ENCODE measurements around the gene TOX3. TPM values are rescaled to one million over a fixed set of nuclear protein-coding genes. Genes with fewer than 3 reads are reported as not detected.

The TOX3 gene
- total RNA-seq, 1 experiment from 2014 or later, result not detected

DNA sequence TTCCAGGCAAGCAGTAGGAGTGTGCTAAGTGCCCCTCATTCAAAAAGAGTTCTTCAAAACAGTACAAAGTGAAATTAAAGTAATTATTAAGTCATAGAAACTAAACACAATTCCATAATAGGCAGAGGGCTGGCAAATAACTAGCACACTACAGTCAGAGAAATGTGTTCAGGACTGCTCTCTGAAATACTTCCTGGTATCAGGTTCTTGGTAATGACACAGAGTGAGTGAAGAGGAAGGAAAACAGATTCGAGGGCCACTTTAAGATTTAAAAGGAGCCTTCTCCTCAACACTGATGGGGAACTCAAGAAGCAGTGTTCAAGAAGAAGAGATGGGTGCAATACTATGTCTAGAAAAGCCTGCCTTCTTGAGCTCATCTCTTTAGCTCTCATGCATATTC lies 139.2 kb downstream of the TOX3 start:
- Mint-ChIP-seq H3K36me3 (ENCODE audit: insufficient read depth, unreplicated experiment) (no peaks in the 10 kb centered on the region), H3K9me3 (ENCODE audit: unreplicated experiment) (no peaks in the 10 kb centered on the region), H3K27ac (ENCODE audit: low read depth, unreplicated experiment) (no peak overlapping the region), H3K27me3 (ENCODE audit: insufficient read depth, unreplicated experiment) (no peaks in the 10 kb centered on the region), H3K4me3 (ENCODE audit: unreplicated experiment) (no peak overlapping the region), H3K4me1 (ENCODE audit: insufficient read depth, unreplicated experiment) (no peaks in the 10 kb centered on the region)
- BruUV-seq (replicated peaks), result no TSS peak
- TF ChIP-seq, protein P1, sequence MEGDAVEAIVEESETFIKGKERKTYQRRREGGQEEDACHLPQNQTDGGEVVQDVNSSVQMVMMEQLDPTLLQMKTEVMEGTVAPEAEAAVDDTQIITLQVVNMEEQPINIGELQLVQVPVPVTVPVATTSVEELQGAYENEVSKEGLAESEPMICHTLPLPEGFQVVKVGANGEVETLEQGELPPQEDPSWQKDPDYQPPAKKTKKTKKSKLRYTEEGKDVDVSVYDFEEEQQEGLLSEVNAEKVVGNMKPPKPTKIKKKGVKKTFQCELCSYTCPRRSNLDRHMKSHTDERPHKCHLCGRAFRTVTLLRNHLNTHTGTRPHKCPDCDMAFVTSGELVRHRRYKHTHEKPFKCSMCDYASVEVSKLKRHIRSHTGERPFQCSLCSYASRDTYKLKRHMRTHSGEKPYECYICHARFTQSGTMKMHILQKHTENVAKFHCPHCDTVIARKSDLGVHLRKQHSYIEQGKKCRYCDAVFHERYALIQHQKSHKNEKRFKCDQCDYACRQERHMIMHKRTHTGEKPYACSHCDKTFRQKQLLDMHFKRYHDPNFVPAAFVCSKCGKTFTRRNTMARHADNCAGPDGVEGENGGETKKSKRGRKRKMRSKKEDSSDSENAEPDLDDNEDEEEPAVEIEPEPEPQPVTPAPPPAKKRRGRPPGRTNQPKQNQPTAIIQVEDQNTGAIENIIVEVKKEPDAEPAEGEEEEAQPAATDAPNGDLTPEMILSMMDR (IDR thresholded peaks at IDR 0.05; ENCODE audit: unreplicated experiment), result no peak
- ChIA-PET POLR2A (no interaction called here), CTCF (no interaction called here)
- DNase-seq (ENCODE audit: unreplicated experiment), result no peak
- intact Hi-C loops (cut with micrococcal nuclease), result no loop called here

DNA sequence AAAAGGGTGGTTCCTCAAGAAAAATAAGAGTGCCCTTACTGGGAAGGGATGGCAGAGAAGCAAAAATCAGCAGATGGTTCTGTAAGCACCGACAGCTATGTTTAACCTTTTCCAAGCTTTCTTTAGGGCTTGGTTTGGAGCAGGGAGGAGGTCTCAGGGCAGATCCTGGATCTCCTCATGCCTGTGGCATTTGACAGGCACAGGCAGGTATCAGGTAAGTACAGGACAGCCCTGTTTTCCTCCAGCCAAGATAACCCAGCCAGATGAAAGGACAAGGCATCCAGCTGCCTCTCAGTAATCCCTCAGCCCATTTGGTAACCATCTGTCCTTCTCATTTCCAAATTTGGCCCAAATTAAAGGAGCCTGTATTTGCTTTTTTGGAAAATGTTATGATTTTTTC lies 141.5 kb downstream of the TOX3 start:
- POLR2A ChIA-PET, result no interaction called here
- Mint-ChIP-seq H3K36me3 (ENCODE audit: insufficient read depth, unreplicated experiment) (no peaks in the 10 kb centered on the region), H3K27ac (ENCODE audit: low read depth, unreplicated experiment) (no peak overlapping the region), H3K27me3 (ENCODE audit: insufficient read depth, unreplicated experiment) (no peaks in the 10 kb centered on the region), H3K4me1 (ENCODE audit: insufficient read depth, unreplicated experiment) (no peaks in the 10 kb centered on the region), H3K9me3 (ENCODE audit: unreplicated experiment) (no peaks in the 10 kb centered on the region), H3K4me3 (ENCODE audit: unreplicated experiment) (no peak overlapping the region)
- intact Hi-C loops (cut with micrococcal nuclease), result no loop called here
- CTCF ChIA-PET, result no interaction called here
- no peak for DNase-seq (ENCODE audit: unreplicated experiment)
- TF ChIP-seq, protein P1 (IDR thresholded peaks at IDR 0.05; ENCODE audit: unreplicated experiment), result no peak
- no TSS peak for BruUV-seq (replicated peaks)

- no peaks in the 10 kb centered on the region for H3K27me3 Mint-ChIP-seq (ENCODE audit: insufficient read depth, unreplicated experiment)
- no peak overlapping the region for H3K4me3 Mint-ChIP-seq (ENCODE audit: unreplicated experiment)
- no peaks in the 10 kb centered on the region for H3K36me3 Mint-ChIP-seq (ENCODE audit: insufficient read depth, unreplicated experiment)
- no peak for DNase-seq (ENCODE audit: unreplicated experiment)
- TF ChIP-seq, protein P1 (IDR thresholded peaks at IDR 0.05; ENCODE audit: unreplicated experiment), result no peak
- intact Hi-C loops (cut with micrococcal nuclease), result no loop called here
- H3K9me3 Mint-ChIP-seq (ENCODE audit: unreplicated experiment), result no peaks in the 10 kb centered on the region
- ChIA-PET CTCF (no interaction called here), POLR2A (no interaction called here)
- no peak overlapping the region for H3K27ac Mint-ChIP-seq (ENCODE audit: low read depth, unreplicated experiment)
- no TSS peak for BruUV-seq (replicated peaks)
- no peaks in the 10 kb centered on the region for H3K4me1 Mint-ChIP-seq (ENCODE audit: insufficient read depth, unreplicated experiment)
Observed at GRCh38 chr16:52404546-52404945, 142.4 kb downstream of the TOX3 start.

DNA sequence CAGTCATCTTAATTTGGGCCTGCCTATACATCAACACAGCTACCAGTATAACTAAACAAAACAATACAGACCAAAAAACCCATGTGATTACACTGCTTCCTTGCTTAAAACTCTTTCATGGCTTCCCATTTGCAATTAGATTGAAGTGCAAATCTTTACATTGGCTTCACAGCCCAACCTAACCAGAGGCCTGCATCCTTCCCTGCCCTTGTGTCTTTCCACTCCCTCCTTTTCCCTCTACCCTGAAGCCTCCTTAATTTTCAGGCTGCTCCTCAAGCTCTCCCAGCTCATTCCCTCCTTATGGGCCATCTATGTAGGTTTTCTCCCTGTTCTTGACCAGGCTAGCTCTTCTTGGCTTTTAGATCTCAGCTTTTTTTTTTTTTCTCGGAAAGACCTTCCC lies 147.8 kb downstream of the TOX3 start:
- no peak overlapping the region for H3K27ac Mint-ChIP-seq (ENCODE audit: low read depth, unreplicated experiment)
- peaks cover 17% of the 10 kb centered on the region for H3K9me3 Mint-ChIP-seq (ENCODE audit: unreplicated experiment)
- H3K36me3 Mint-ChIP-seq (ENCODE audit: insufficient read depth, unreplicated experiment), result no peaks in the 10 kb centered on the region
- ChIA-PET CTCF (interaction anchor here (0.6 kb wide), 1 partner anchor 454 kb away, joined by 3 read pairs; no protein-coding TSS in a partner anchor), POLR2A (no interaction called here)
- DNase-seq (ENCODE audit: unreplicated experiment), result no peak
- no peaks in the 10 kb centered on the region for H3K4me1 Mint-ChIP-seq (ENCODE audit: insufficient read depth, unreplicated experiment)
- BruUV-seq (replicated peaks), result no TSS peak
- TF ChIP-seq, protein P1 (IDR thresholded peaks at IDR 0.05; ENCODE audit: unreplicated experiment), result no peak
- intact Hi-C loops (cut with micrococcal nuclease), result no loop called here
- no peaks in the 10 kb centered on the region for H3K27me3 Mint-ChIP-seq (ENCODE audit: insufficient read depth, unreplicated experiment)
- no peak overlapping the region for H3K4me3 Mint-ChIP-seq (ENCODE audit: unreplicated experiment)

Measured in MCF 10A (cell line).